Limb (tissue), 2 donors: ENCODE measurements around the gene NAV2.
"Not testable (repeated sequence)": the region's sequence is repeated elsewhere in the genome, so short reads cannot be mapped to it uniquely, and the experiment has no call there.

Source experiments
- DNase-seq, 2 donors: peaks; one replicate each; pipeline ENCODE4 v3.0.0-alpha.2; 2016; ENCODE audit errors: extremely low spot score in 2 of 2

The NAV2 gene

DNA sequence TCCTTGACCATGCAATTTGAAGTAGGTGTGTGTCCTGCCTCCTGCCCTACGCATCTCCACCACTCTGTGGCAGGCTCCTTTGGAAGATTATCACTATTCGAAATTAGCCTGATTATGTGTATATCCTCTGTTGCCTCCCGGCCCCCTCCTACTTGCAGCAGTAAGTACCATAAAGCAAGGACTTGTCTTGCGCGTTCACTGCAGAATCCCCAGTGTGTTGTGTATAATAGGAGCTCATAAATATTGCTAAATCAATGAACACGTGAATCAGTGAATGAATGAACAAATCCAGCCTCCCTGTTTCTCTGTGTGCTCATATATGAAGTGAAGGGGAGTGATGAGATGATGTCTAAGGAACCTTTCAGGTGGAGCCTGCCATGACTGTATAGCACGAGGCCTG is 237.0 kb downstream of the NAV2 start:
- DNase-seq, result no peak

GRCh38 chr11:19951558-19952115 is 239.0 kb downstream of the NAV2 start:
- DNase-seq, result peak in 1 of 2 donors; percentile 32

DNA sequence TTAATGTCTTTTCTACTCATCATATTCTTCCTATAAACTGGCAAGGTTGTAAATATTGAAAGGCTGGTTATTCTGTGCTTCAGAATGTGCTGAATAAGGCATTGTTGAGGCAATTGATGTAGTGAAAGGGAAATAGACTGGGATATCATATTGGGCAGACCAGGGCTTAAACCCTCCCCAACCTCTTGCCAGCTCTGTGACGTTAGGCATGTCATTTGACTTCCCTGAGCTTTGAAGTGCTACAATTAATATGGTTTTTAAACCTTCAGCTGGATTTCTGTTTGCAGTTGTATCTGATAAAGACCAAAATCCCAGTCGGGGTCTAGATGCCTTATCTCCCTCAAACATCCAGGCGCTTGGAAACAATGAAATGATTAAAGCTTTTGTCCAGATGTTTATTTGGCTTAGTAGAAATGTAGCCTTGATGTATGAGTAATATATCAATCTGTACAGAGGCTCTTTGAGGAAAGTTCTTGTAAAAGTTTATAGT is 239.5 kb downstream of the NAV2 start:
- no peak for DNase-seq

DNA sequence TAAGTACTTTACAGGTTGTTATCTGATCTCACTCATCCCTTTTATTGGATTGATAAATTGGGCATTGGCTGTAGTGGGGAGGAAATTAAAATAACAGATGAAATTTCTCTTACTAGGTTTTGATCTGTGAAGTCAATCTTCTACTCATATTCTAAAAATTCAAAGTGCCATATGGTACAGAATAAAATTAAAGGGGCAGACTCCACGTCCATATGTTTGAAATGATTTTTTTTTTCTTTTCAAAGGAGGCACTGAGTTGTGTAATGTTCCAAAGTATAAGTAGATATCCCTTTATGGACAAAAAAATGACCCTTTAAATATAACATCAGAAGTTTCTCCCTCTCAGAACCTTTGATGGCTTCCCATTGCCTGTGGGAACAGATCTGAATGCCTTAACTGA is 240.3 kb downstream of the NAV2 start:
- DNase-seq, result no peak

- no peak for DNase-seq
Measured at GRCh38 chr11:19953336-19953735, 240.7 kb downstream of the NAV2 start.

GRCh38 chr11:19953909-19954308 is 241.3 kb downstream of the NAV2 start:
- DNase-seq, result no peak

DNA sequence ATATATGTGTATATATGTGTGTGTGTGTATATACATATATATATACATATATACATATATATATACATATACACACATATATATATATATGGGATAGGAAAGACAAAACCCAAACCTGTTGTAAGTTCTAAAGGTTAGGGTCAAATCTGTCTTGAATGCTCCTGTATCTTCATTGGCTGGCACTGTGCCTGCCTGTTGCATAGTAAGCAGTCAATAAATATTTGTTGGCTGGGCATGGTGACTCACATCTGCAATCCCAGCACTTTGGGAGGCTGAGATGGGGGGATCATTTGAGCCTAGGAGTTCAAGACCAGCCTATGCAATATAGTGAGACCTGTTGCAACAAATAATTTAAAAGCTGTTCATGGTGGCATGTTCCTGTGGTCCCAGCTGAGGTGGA is 242.3 kb downstream of the NAV2 start:
- DNase-seq, result no peak

DNA sequence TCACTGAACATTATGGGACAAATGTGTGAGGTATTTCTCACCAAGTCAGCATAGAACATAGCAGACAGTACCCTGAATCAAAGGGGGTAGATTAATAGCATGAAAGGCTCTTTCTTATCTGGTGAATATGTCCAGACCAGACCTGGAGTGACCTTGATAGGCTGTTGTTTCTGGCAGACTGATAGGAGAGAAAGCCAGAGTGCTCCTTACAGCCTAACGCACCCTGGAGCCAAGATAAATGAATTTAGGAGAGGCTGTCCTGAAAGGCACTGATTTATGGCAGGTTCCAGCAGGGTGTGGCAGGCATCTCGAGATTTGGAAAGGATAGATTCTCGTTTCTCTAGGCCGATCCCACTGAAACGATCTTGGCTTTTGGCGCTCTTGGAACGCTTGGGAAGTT is 243.0 kb downstream of the NAV2 start:
- no peak for DNase-seq

- no peak for DNase-seq
Measured at GRCh38 chr11:19956228-19956627, 243.6 kb downstream of the NAV2 start.

DNA sequence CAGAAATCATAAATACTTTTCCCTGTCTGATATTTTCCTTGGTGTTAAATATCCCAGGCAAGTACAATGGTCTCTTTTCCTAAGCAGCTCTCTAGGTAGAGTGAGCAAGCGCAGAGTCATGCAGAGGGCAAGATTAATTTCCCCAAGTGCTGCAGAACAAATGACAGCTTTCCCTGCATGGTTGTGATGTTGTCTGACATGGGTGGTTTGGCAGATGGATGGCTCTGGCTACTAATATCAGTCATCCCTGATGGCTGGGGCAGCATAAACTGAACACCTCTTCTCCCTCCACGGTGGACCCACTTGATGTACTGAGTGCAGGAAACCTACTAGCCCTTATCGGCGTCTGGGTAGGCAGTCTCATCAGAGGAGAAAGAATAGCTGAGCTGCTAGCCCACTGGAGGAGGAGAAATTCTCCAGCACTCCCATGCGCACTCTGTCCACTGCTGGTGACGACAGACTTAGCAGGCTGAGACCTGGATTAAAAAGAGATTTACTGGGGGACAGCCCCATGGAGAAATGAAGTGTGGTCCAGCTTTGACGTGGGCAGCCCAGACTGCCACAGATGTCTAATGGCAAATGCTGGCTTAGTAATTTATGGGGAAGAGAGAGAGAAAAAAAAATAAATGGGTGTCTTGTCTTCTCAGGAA is 244.8 kb downstream of the NAV2 start:
- no peak for DNase-seq

DNA sequence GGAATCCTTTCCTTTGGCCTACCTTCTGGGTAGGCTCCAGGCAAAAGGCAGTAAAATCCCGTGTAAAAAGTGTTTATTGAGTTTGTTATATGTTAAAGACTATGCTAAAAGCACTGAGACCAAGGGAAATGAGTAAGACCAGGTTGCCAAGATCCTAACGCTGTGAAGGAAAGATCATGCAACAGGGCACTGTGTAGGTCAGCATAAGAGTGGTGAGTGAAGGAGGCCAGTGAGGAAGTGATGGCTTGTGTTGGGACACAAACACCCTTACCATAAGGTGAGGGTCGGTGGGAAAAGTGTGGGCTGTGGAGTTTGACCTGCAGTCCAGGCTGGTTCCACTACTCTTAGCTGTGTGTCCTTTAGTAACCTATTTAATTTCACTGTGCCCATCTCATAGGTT is 245.6 kb downstream of the NAV2 start:
- no peak for DNase-seq

DNA sequence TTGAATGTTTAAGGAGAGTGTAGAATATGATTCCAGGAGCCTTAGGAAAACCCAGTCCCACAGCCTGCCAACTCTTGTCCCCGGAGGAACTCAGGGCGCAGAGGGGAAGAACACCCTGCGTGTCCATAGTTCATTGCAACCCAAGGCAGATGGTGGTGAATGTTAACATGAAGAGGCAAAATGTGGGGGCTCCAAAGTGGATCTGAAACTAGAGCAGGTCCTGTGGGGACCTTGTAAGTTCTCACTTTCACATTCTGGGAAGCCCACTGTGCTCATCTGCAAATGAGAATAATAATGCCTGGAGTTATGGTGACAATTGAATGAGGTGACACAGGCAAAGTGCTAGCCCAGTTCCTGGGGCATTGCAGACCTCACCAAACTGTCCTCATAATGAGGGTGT is 246.6 kb downstream of the NAV2 start:
- no peak for DNase-seq

DNA sequence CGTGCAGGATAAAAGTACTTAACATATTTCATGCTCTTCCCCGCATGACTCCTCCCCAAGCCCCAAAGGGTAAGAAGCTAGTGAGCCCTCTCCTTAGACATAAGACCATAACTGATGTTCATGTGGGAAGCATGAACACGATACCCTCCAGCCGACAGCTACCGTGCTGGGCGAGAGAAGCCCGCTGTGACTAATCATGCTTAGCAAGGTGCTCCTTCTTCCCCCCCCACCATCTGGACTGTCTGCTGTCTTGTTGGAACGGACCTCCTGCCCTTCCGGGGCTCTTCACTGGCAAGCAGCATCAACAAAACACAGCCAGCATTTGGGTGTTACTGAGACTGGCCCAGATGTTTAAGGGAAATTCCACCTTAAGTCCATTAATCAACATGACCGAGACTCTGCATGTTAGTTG is 247.0 kb downstream of the NAV2 start:
- no peak for DNase-seq

- DNase-seq, result not testable (repeated sequence)
Measured at GRCh38 chr11:19960410-19960809, 247.8 kb downstream of the NAV2 start.

DNA sequence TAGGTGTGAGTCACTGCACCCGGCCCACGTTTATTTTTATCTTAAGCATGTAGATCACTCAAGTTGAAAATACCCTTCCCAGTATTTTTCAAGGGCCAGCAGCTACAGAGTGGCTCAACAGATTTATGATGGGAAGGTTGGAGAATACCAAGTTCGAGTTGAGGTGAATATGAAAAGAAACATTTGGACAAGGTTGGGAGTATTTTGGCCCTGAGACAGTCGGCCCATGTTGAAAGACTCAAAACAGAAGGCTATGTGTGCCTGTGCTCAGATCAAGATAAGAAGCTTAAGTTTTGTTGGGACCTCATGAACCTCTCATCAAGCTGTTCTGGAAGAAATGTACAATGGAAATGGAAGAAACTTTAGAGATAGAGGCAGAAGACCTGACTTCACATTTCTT is 248.6 kb downstream of the NAV2 start:
- no peak for DNase-seq

DNA sequence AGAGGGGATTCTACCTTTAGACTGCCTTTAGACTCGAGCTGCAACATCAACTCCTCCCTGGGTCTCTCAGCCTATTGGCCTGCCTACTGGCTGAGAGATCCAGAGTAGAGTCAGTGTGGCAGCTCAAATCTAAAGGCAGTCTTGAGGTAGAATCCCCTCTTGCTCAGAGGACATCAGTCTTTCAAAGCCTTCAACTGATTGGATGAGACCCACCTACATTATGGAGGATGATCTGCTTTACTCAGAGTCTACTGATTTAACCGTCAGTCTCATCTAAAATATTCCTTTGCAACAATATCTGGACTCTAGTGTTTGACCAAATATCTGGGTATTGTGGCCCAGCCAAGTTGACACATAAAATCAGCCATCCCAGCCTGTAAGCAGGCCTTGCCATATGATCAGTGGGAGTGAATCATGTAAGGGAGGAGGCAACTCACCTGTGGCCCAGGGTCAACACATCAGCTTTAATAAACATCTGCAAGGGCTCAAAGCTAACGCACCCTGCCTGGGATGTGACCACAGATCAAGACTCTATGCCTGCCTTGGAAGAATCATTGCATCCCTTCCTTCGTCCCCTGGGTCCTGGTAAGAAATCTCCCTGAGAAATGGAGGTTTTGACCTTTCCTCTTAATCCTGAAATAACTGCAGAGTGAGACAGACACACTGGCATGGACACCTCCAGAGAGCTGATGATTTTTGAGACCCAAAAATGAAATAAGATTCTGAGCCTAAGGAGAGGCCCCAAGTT is 249.6 kb downstream of the NAV2 start:
- no peak for DNase-seq

GRCh38 chr11:19962801-19963175 is 250.2 kb downstream of the NAV2 start:
- DNase-seq, result no peak

DNA sequence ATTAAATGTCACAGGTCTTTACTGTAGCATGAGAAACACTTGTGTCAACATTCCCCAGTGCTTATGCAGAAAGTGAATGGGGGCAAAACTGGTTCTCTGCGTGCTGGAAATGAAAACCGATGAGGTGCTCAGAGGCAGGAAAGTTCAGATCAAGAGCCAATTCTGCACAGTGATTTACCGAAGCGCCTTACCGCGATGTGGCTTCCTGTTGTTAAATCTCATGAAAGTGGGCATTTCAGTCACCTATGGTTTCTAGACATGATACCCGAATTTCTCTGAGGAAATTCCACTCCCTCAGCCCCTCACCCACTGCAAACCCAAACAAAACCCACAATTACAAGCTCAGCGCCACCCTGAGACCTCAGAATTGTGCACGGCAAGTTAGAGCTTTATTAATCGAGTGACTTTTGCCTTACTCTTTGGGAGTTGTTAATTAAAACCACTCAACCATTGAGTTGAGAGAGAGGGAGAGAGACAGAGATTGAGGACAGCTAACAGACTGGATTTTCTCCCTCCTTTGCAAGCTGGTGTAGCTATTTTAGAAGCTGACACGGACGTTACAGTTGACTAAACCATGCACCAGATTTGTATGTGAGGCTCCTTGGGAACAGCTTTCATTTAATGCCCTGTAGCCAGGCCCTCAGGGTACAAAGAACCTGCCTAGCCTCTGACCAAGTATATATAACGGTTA is 251.2 kb downstream of the NAV2 start:
- DNase-seq, result no peak

GRCh38 chr11:19966441-19966840 is 253.8 kb downstream of the NAV2 start:
- no peak for DNase-seq

DNA sequence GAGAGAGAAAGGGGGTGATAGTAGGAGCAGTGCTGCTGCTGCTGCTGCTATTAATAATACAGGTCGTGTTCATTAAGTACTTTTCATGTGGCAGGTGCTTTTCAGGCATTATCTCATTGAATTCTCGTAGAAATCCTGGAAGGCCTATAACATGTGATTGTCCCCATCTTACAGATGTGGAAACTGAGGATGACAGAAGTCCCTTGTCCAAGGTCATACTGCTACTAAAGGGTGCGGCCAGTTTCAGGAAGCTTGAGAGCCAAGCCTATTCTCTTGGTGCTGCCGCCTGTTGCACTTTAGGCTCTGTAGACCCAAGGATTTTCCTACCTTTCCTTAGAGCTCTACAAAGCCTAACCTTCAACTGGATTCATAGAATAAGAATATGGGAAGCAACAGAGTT is 254.3 kb downstream of the NAV2 start:
- DNase-seq, result no peak

DNA sequence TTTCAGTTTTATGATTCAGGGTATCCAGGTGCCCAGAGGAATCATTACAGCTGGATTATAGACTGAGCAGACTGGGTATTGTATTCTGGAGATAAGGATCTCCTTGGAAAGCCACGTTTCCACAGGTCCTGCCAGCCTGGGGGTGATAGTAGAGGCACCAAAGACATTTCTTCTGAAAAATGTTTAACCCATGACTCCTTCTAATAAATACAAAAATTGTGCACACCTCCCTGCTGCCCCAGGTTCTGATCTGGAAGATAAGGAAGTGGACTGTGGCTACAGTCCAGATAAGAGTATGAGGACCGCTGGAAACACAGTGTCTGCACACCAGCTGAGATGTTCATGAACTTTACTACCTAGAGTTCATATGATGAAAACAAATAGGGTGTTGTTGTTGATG is 255.2 kb downstream of the NAV2 start:
- no peak for DNase-seq

DNA sequence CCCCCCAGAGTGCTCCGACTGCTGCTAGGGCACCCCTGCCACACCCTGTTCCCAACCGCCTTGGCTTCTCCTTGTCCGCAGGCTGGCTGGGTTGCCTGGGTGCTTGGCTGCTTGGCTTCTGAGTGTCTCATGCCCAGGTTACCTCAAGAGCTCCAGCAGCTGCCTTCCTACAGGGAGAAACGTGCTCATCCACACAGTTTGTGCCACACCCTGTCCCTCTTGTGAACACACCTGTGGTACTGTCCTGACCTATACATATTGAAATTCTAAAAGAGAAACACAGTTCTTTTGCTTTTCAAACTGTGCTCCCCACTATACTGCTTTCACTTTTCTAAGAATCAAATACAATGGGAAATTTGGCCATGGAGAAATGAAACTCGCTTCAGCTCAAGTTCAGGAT is 256.2 kb downstream of the NAV2 start:
- no peak for DNase-seq
